HG03378 (cell line): Measurements from ENCODE around the gene BCAS1.
"Not testable (repeated sequence)": the region's sequence is repeated elsewhere in the genome, so short reads cannot be mapped to it uniquely, and the experiment has no call there.

Experiments
- ATAC-seq: cut with Tn5 transposase; IDR thresholded peaks from one replicate; pipeline ENCODE4 v1.9.1; 2021; ENCODE audit warnings: mild to moderate bottlenecking, moderate library complexity; ENCODE audit not compliant: unreplicated experiment

The BCAS1 gene

GRCh38 chr20:53990768-53991450, 79.5 kb downstream of the BCAS1 start:
- no peak for ATAC-seq

GRCh38 chr20:53990003-53990402, 80.4 kb downstream of the BCAS1 start:
- no peak for ATAC-seq

GRCh38 chr20:53989401-53989800, 81.0 kb downstream of the BCAS1 start:
- ATAC-seq, result no peak

- ATAC-seq, result no peak
Measured at GRCh38 chr20:53986037-53986650, 84.2 kb downstream of the BCAS1 start.

- no peak for ATAC-seq
Measured at GRCh38 chr20:53985150-53985518, 85.3 kb downstream of the BCAS1 start.

GRCh38 chr20:53984356-53985149, 85.8 kb downstream of the BCAS1 start:
- no peak for ATAC-seq

GRCh38 chr20:53983401-53983800, 87.0 kb downstream of the BCAS1 start:
- ATAC-seq, result no peak

GRCh38 chr20:53982624-53983023, 87.8 kb downstream of the BCAS1 start:
- no peak for ATAC-seq

GRCh38 chr20:53981752-53982437, 88.5 kb downstream of the BCAS1 start:
- no peak for ATAC-seq

- no peak for ATAC-seq
Measured at GRCh38 chr20:53981130-53981529, 89.3 kb downstream of the BCAS1 start.

GRCh38 chr20:53980031-53980465, 90.3 kb downstream of the BCAS1 start:
- ATAC-seq, result no peak

- no peak for ATAC-seq
Measured at GRCh38 chr20:53978497-53978896, 91.9 kb downstream of the BCAS1 start.

- no peak for ATAC-seq
Measured at GRCh38 chr20:53977391-53977790, 93.0 kb downstream of the BCAS1 start.

- ATAC-seq, result no peak
Measured at GRCh38 chr20:53975761-53976160, 94.6 kb downstream of the BCAS1 start.

- ATAC-seq, result no peak
Measured at GRCh38 chr20:53974785-53975555, 95.4 kb downstream of the BCAS1 start.

- ATAC-seq, result not testable (repeated sequence)
Measured at GRCh38 chr20:53973882-53974281, 96.5 kb downstream of the BCAS1 start.

GRCh38 chr20:53972179-53972578, 98.2 kb downstream of the BCAS1 start:
- ATAC-seq, result no peak

GRCh38 chr20:53971096-53971683, 99.2 kb downstream of the BCAS1 start:
- ATAC-seq, result no peak

GRCh38 chr20:53970232-53970631, 100.2 kb downstream of the BCAS1 start:
- ATAC-seq, result no peak

GRCh38 chr20:53967527-53967926, 102.9 kb downstream of the BCAS1 start:
- ATAC-seq, result no peak
